GM06990 (cell line): ENCODE measurements around the gene SPATA18.
"Not testable (repeated sequence)": the region's sequence is repeated elsewhere in the genome, so short reads cannot be mapped to it uniquely, and the experiment has no call there.

ENCODE experiments used
- DNase-seq: peaks from one replicate; pipeline ENCODE4 v3.0.0-alpha.2; 2011; ENCODE audit not compliant: insufficient read length; ENCODE audit errors: extremely low read depth
- H3K27me3 ChIP-seq: replicated peaks from 2 replicates; pipeline ENCODE4 v1.6.0; 2011; ENCODE audit warnings: low read length; ENCODE audit not compliant: control insufficient read depth, insufficient read depth
- H3K36me3 ChIP-seq: 2 replicates; pipeline ENCODE4 v1.5.1; 2011; ENCODE audit warnings: low read length; ENCODE audit not compliant: control insufficient read depth, insufficient read depth
- H3K4me3 ChIP-seq: replicated peaks from 2 replicates; pipeline ENCODE4 v1.5.1; 2011; ENCODE audit warnings: low read depth, mild to moderate bottlenecking, control low read depth, low read length
- CTCF ChIP-seq: IDR thresholded peaks from 2 replicates; pipeline ENCODE4 v1.5.1; 2011; ENCODE audit warnings: low read length, control low read depth, mild to moderate bottlenecking, inconsistent platforms; ENCODE audit not compliant: insufficient read depth, poor library complexity, severe bottlenecking

Gene SPATA18

DNA sequence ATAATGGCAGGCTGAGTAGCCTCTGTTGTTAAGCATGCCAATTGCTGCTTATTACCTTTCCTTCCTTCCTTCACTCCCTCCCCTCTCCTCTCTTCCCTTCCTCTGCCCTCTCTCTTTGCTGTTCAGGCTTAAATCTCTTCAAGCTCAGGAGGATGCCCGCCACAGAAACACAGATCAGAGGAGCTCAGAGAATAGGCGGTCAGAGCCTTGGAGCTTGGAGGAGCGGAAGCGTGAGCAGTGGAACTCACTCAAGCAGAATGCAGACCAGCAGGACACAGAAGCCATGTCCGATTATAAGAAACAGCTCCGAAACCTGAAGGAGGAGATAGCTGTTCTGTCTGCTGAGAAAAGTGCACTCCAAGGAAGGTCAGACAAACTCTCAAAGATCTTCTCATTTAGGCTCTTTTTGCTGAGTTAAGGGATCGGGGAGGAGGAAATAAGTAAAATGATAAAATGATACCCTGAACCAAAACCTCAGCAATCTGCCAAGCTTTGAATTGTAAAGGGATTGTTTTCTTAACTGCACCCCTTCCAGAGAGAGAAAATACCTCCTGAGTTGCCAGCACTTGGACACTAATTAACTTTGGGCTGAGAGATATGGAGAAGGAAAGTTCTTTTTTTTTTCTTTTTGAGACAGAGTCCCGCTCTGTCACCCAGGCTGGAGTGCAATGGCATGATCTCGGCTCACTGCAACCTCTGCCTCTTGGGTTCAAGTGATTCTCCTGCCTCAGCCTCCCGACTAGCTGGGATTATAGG lies 20.9 kb downstream of the SPATA18 start:
- no peaks in the 10 kb centered on the region; the same call in 1 of the 2 replicates for H3K27me3 ChIP-seq
- no peak overlapping the region for H3K4me3 ChIP-seq
- TF ChIP-seq CTCF, result no peak
- no peaks in the 10 kb centered on the region for H3K36me3 ChIP-seq
- no peak for DNase-seq

GRCh38 chr4:52076731-52077130 lies 25.6 kb downstream of the SPATA18 start:
- no peaks in the 10 kb centered on the region; the same call in 1 of the 2 replicates for H3K27me3 ChIP-seq
- H3K36me3 ChIP-seq, result no peaks in the 10 kb centered on the region
- no peak for TF ChIP-seq CTCF
- DNase-seq, result no peak
- no peak overlapping the region for H3K4me3 ChIP-seq

GRCh38 chr4:52079659-52080058 lies 28.6 kb downstream of the SPATA18 start:
- TF ChIP-seq CTCF, result no peak
- H3K27me3 ChIP-seq, result no peaks in the 10 kb centered on the region; the same call in 1 of the 2 replicates
- no peaks in the 10 kb centered on the region for H3K36me3 ChIP-seq
- no peak overlapping the region for H3K4me3 ChIP-seq
- no peak for DNase-seq

DNA sequence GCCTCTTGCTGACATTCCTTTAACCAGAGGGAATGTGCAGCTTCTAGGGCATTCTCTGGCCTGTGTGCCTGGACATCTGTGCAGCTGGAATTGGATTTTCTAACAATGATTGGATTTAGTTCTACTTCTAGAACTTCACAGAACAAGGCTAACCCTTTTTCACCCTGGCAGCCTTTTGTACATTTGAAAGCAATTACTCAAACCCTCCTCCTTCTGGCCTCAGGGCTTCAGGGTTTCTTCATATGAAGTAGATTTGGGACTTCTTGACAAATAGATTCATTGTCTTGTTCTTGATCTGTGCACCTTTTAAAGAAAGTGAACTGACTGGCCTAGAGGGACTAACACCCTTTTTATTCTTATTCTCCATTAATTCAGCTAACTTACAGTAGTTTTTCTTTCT lies 30.1 kb downstream of the SPATA18 start:
- Histone ChIP-seq H3K27me3 (no peaks in the 10 kb centered on the region), H3K4me3 (no peak overlapping the region), H3K36me3 (no peaks in the 10 kb centered on the region)
- TF ChIP-seq CTCF, result no peak
- no peak for DNase-seq

DNA sequence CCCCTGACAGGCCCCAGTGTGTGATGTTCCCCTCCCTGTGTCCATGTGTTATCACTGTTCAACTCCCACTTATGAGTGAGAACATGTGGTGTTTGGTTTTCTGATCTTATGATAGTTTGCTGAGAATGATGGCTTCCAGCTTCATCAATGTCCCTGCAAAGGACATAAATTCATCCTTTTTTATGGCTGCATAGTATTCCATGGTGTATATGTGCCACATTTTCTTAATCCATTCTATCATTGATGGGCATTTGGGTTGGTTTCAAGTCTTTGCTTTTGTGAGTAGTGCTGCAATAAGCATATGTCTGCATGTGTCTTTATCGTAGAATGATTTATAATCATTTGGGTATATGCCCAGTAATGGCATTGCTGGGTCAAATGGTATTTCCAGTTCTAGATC lies 35.3 kb downstream of the SPATA18 start:
- not testable (repeated sequence) for H3K36me3 ChIP-seq, H3K27me3 ChIP-seq, DNase-seq, H3K4me3 ChIP-seq

DNA sequence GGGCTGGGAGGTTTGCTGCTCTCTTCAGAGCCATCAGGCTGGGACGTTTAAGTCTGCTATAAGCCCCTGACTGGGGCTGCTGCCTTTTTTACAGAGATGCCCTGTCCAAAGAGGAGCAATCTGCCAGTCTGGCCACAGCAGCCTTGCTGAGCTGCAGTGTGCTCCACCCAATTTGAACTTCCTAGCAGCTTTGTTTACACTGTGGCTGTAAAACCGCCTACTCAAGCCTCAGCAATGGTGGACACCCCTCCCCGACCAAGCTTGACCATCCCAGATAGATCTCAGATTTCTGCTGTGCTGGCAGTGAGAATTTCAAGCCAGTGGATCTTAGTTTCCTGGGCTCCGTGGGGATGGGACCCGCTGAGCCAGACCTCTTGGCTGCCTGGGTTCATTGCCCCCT lies 40.7 kb downstream of the SPATA18 start:
- no peak for TF ChIP-seq CTCF
- Histone ChIP-seq H3K36me3 (no peaks in the 10 kb centered on the region), H3K4me3 (no peak overlapping the region), H3K27me3 (no peaks in the 10 kb centered on the region)
- no peak for DNase-seq
